Tongue (tissue), 2 donors: ENCODE measurements around the gene SLC26A2. TPM values are rescaled to one million over a fixed set of nuclear protein-coding genes. Genes with fewer than 3 reads are reported as not detected.
"Not testable (repeated sequence)": the region's sequence is repeated elsewhere in the genome, so short reads cannot be mapped to it uniquely, and the experiment has no call there.

Experiments used
- DNase-seq: peaks from one replicate; pipeline ENCODE4 v3.0.0-alpha.2; 2015
- total RNA-seq: library from RNA; depleted of rRNA; stranded (reverse); fragments of >200 nt; gene quantifications from one replicate; pipeline ENCODE4 v1.2.3, GENCODE V29; 2014

Gene SLC26A2
- total RNA-seq, 1 donor from 2014 or later: 20.1 TPM

DNA sequence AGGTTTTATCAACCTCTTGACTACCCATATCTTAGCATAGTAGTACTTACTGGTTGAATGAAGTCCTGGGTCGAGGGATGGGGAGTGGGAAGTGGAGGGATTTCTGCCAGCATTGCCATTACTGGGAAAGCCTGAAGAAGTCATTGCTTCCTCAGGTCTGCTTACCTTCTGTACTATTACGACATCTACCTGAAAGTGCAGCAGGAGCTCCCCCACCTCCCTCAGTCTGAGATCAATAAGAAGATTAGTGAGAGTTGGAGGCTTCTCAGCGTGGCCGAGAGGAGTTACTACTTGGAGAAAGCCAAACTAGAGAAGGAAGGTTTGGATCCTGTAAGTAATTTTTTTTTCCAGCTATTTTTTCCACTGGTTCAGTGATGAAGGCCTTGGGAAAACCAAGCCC, 45.8 kb downstream of the SLC26A2 start:
- no peak for DNase-seq

DNA sequence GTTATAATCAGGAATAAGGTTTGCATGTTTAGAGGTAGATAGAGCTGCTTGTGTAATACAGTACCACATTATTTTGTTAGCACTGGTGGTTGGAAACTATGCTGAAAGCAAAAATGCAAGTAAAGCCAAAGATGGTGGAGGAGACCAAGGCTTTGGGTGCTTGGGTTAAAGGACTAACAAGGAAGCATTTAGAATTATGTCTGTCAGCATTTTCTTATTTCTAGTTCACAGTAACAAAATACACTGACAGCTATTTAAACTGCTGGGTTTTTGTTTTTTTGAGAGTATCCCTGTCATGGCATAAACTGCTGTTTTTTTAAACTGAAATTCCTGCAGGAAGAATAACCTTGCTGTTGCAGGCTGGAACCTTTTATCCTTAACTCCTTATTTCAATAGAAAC, 46.5 kb downstream of the SLC26A2 start:
- no peak for DNase-seq

DNA sequence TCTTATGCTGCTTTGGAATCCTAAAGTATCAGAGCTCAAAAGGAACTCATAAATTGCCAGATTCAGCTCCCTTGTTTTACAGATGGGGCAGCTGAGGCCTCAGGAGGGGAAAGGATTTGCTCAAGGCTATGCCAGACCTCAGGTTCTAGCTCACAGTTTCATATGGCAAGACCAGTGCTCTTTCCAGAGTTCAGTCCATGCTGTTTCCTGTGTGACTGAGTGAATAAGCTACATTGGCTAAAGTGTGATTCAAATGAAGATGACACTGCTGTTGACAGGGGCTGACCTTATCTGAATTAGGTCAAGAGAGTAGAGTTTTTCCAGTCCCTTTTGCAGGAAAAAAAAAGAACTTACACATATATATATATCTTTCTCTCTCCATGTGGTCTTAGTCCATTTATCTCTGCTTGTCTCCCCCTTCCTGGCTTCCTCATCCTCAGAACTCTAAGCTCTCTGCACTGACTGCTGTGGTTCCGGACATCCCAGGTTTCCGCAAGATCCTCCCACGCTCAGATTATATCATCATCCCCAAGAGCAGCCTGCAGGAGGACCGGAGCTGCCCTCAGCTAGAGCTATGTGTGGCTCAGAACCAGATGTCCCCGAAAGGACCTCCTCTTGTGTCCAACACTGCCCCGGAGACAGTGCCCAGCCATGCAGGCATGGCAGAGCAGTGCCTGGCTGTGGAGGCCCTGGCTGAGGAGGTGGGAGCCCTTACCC, 49.3 kb downstream of the SLC26A2 start:
- no peak for DNase-seq

DNA sequence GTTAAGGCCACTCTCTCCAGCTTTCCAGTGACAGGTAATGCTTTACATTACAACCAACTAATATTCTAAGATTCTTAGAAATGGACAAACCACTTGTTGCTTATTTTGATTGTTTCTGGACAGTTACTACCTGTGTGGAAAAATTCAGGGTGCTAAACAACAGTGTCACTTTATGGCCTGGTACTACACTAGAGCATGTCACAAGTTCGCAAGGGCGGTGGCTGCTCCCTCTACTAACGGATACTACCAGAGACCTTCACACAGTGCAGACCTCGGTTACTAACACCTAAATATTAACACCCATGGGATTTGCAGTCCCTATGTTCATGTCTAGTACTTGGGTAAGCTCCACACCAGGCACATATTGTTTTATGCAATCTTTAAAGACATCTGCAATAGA, 53.4 kb downstream of the SLC26A2 start:
- no peak for DNase-seq

DNA sequence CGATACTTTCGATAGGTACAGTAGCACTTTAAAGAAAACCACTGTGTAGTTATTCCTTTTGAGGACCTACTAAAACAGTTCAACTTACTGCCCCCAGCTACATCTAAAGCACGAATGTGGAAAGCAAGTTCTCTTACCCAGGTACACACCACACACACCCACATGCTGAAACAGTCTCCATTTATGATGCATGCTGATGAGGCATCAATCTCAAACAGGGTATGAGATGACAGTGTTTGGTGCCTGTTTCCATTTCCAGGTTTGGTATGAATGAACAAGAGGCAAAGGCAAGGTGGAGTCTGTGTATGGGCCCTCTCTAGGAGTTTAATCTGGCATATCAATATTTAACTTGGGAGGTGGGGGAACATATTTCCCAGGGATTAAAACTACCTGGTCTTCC, 53.9 kb downstream of the SLC26A2 start:
- no peak for DNase-seq

DNA sequence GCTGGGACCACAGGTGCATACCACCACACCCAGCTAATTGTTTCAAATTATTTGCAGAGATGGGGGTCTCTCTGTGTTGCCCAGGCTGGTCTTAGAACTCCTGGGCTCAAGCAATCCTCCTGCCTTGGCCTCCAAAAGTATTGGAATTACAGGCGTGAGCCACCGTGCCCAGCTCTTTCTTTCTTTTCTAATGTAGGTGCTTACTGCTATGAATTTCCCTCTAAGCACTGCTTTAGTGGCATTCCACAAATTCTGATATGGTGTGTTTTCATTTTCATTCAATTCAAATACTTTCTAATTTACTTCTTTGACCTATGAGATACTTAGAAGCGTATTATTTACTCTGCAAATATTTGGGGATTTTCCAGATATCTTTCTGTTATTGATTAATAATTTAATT, 54.9 kb downstream of the SLC26A2 start:
- DNase-seq: no peak

DNA sequence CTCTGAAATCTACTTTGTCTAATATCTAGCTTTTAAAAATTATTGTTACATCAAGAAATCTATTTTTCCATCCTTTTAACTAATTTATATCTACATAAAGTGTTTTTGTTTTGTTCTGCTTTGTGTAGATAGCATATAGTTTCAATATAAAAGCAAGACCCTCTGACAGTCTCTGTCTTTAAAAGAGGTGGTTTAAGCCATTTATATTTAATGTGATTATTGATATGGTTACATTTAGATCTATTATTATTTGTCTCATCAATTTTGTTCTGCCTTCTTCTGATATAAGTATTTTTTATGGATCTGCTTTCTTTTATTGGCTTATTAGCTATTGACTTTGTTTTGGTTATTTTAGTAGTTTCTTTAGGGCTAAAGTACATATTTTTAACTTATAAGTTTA, 56.0 kb downstream of the SLC26A2 start:
- no peak for DNase-seq

DNA sequence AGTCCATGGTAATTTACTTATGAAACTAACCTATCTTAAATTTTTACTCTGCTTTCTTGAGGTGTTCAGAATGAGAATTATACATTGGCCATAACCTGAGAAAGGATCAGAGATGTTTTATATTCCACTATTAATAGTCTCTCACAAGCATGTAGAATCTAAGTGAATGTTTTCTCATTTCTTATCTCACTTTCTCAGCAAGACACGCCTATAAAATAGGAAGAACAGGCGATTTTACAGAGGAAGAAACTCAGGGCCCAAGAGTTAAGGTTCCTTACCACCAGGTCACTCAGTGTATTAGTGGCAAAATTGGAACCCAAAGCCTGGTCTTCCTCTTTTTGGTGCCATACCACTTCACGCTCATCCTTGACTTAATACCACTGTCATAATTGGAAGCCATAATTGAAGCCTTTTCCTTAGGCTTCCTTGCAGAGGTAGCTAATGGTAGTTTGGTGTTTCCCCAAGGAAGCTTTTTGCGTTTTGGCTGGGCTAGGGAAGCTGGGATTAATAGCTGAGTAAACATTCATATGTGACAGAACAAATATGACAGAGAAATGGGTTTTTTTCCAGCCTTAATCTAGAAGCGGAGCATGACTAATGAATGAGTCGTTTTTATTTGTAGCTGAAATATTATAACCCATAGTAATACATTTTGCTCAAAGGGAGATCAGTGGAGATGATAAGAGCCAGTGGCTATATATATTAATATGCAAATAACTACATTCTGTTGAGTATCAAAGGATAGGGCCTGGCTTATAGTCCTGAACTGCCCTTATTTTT, 56.9 kb downstream of the SLC26A2 start:
- DNase-seq: no peak

DNA sequence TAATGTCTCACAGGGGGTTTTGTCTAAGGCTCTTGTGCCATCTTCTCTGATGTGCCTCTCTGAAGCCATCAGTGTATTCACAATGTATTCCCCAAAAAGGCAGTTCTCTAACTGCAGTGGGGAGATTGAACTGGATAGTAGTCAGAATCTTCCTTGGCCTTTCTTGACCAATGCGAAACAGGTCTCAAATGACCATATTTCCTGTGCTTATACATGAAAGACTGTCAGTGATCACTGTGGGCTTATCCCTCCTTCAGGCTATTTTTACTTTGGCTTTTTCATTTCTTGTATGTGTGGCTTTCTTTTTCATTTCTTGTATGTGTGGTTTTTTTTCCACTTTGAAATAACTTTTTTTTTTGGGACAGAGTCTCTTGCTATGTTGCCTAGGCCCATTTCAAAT, 59.7 kb downstream of the SLC26A2 start:
- DNase-seq: no peak

DNA sequence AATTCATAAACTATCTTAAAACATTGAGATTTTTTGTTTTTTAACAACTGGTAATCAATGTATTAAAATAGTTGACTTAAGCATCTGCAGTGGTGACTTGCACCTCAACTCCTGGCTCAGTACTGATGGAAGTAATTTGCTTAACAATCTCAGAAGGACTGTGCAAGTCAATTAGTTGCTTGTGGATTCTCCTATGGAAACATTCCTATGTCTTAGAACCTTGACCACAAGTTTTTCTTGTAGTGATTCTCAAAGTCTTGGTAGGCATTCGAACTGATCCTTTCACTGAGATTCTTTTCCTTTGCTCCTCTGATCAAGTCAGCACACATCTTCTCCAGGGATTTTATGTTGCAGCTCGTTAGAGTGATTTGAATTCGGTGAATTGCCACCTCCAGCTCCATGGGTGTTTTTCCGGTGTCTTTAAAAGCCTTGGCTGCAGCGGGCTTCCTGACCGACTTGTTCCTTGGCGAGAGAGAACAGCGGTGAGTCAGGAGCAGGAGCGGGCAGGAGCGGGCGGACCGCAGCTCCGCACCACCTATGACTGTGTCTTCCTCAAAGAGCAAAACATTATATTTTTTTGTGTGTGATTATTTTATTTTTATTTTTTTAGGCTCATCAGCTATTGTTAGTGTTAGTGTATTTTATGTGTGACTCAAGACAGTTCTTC, 61.1 kb downstream of the SLC26A2 start:
- no peak for DNase-seq

DNA sequence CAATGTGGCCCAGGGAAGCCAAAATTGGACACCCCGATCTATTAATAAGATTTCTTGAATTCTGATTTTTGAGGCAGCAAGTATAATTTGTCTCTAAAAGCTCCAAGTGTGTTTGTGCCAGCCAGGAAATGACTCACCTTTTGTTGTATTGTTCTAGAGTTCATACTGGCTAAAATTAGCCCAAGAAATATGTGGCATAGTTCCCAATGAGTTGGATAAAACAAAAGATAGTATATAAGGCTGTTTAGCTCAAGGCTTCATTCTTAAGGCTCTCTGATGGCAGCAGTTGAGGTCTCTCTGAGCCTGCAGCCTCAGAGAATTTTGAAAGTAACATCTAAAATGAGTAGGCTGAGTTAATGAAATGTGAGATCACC, 61.6 kb downstream of the SLC26A2 start:
- DNase-seq: peak; percentile 7

DNA sequence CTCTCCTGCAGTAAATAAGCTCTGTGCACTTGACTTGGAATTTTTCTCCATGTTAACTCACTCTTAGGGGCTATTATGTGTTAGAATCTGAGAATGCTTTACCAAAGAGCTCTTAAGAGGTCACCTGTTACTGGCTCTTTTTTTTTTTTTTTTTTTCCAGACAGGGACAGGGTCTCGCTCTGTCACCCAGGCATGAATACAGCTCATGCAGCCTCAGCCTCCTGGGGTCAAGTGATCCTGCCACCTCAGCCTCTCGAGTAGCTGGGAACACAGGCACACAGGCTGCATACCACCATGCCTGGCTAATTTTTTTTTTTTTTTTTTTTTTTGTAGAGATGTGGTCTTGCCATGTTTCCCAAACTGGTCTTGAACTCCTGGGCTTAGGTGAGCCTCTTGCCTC, 62.1 kb downstream of the SLC26A2 start:
- DNase-seq: no peak

DNA sequence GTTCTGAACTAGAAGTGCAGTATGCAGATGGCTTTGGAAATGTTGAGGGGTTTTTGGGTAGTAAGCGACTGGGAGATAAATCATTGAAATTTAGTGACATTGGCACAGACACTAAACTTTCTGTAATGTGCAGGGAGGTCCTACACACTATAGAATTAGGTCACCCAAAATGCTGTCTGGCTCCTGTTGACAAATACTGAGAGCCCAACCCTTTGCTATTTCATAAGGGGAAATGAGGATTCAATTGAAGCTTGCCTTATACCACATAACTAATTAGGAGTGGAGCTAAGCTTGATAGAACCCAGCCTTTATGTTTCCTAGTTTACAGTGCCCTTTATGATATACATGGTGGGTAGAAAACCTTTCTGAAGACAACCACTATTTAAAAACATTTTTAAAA, 62.6 kb downstream of the SLC26A2 start:
- no peak for DNase-seq

DNA sequence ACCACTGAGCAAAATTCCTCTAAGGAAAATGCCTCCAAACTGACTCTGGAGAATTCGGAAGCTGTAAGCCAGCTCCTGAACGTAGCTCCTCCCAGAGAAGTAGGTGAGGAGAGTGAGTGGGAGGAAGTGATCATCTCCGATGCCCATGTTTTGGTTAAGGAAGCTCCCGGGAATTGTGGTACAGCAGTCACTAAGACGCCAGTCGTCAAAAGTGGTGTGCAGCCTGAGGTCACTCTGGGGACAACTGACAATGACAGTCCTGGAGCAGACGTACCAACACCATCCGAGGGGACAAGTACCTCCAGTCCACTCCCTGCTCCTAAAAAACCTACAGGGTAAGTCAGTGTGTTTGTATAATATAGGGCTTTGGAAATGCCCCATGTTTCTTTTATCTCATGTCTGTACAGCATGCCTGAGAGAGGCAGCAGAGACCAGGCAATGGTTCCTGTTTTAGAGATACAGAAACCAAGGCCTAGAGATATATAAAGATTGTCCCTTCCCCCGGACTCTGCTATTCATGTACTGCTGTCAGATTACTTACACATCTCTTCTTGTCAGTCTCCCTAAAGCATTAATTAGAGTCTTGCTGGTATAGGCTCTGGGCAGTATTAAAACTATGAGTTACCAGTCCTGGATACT, 63.9 kb downstream of the SLC26A2 start:
- DNase-seq: peak; percentile 2

DNA sequence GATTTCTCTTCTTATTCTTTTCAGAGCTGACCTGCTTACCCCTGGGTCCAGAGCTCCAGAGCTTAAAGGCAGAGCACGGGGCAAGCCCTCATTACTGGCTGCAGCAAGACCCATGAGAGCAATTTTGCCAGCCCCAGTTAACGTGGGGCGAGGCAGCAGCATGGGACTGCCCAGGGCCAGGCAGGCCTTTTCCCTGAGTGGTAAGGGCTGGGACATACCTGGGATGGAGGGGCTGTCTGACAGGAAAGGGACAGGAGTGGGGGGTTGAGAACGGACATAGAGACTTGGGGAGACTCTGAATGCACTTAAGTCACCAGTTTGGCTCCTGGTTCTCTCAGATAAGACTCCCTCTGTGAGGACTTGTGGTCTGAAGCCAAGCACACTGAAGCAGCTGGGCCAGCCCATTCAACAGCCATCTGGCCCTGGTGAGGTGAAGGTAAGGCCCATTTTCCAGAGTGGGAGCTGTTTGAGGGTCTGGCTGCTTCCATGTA, 66.2 kb downstream of the SLC26A2 start:
- no peak for DNase-seq

DNA sequence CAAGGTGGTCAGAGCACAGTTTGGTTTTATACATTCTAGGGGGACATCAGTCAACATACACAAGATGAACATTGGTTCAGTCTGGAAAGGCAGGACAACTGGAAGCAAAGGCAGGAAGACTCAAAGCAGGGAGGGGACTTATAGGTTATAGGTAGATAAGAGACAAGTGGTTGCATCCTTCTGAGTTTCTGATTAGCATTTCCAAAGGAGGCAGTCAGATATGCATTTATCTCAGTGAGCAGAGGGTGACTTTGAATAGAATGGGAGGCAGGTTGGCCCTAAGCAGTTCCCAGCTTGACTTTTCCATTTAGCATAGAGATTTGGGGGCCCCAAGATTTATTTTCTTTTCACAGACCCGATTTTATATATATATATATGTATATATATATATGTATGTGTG, 67.5 kb downstream of the SLC26A2 start:
- not testable (repeated sequence) for DNase-seq

DNA sequence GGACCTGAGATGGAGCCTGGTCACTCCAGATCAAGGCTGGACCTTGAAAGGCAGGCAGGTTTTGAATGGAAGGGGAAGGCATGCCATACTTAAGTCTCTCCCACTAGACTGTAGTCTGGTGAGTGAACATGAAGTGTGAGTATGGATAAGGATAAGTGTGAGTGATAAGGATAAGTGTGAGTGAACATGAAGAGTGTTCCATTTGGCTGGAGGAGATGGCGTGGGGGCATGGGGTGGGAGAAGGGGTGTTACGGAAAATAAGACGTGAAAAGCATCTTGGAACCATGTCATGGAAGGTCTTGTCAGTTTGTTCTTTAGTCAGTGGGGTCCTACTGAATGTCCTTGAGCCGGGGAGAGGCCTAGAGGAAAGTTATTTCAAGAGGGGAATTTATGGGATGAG, 72.8 kb downstream of the SLC26A2 start:
- DNase-seq: no peak

DNA sequence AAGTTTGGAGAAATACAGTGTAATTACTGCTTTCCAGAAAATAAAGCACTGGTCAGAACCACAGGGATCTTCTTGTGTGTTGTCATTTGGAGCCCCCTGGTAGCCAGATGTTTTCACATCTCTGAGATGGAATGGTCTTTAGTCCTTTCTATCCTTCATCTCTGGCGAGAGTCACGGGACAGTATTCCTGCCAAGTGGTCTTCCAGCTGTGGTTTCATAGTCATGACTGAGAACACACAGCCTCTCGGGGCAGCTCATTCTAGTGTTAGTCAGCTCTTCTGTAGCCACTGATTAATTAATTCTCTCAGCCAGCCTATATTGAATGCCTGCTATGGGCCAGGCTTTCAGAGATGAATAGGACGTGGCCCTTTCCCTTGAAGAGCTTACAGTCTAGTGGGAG, 74.1 kb downstream of the SLC26A2 start:
- peak; percentile 24 for DNase-seq

DNA sequence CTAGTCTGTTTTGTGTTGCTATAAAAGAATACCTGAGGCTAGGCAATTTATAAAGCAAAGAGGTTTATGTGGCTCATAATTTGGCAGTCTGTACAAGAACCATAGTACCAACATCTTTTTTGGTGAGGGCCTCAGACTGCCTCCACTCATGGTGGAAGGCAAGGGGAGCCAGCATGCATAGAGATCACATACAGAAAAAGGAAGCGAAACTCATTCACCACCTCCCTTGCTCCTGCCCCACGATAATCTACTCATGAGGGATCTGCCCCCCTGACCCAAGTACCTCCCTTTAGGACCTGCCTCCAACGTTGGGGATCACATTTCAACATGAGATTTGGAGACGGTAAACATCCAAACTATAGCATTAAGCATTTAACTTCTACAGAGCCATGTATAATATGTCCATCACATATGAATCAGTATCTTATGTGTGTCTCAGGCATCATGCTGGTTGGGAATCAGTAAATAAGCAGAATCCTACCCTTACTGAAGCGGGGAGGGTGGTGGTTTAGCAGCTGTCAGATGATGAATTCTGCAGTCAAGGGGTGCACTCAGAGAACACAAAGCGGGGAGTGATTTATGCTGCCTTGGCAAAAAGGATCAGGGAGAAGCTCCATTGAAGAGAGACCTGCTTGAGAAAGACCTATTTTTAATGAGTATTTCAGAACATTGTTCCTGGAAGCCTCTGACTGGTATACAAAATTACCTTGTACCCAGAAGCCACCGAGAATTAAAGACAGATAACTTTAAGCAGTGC, 74.8 kb downstream of the SLC26A2 start:
- no peak for DNase-seq

DNA sequence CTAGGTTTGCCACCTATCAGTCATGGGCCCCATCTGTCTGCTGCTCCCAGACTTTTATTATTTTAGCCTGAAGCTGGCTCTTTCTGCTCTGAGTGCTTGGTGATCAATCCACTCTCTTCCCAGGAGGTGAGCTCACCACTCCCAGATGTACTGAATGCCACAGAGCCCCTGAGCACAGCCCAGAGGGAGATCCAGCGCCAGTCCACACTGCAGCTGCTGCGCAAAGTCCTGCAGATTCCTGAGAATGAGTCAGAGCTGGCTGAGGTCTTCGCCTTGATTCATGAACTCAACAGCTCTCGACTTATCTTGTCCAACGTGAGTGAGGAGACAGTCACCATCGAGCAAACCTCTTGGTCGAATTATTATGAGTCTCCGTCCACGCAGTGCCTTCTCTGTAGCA, 76.0 kb downstream of the SLC26A2 start:
- no peak for DNase-seq
